MM.1S (cell line): ENCODE data around the gene DHFR2.

ENCODE experiments used
- DNase-seq: peaks from one replicate; pipeline ENCODE4 v3.0.0-alpha.2; 2015
- H2AFZ ChIP-seq: fragments of 300-600 bp; sonication (generic); 2 replicates; pipeline ENCODE4 v1.6.0; 2016; ENCODE audit warnings: antibody characterized with exemption, low read length
- H3F3A ChIP-seq: fragments of 300-600 bp; sonication (generic); 2 replicates; pipeline ENCODE4 v1.6.1; 2016; ENCODE audit warnings: mild to moderate bottlenecking, antibody characterized with exemption, low read length, moderate library complexity, mixed read lengths; ENCODE audit not compliant: insufficient read depth
- H3K27ac ChIP-seq: fragments of 300-600 bp; sonication (generic); 2 replicates; pipeline ENCODE4 v1.5.1; 2016; ENCODE audit warnings: mild to moderate bottlenecking, low read length
- H3K27me3 ChIP-seq: fragments of 300-600 bp; sonication (generic); replicated peaks from 2 replicates; pipeline ENCODE4 v1.6.0; 2016; ENCODE audit warnings: low read length; ENCODE audit not compliant: insufficient read depth
- H3K36me3 ChIP-seq: fragments of 300-600 bp; sonication (generic); replicated peaks from 2 replicates; pipeline ENCODE4 v1.6.1; 2016; ENCODE audit warnings: mild to moderate bottlenecking, low read length, mixed read lengths; ENCODE audit not compliant: insufficient read depth
- H3K4me1 ChIP-seq: fragments of 300-600 bp; sonication (generic); 2 replicates; pipeline ENCODE4 v1.6.1; 2016; ENCODE audit warnings: low read length, mixed read lengths
- H3K4me2 ChIP-seq: fragments of 300-600 bp; sonication (generic); 2 replicates; pipeline ENCODE4 v1.6.0; 2016; ENCODE audit warnings: low read depth, low read length
- H3K4me3 ChIP-seq: fragments of 300-600 bp; sonication (generic); 2 replicates; pipeline ENCODE4 v1.5.1; 2016; ENCODE audit warnings: low read length, mixed read lengths
- H3K79me2 ChIP-seq: fragments of 300-600 bp; sonication (generic); 2 replicates; pipeline ENCODE4 v1.6.1; 2016; ENCODE audit warnings: mixed run types, low read length, mixed read lengths
- H3K9ac ChIP-seq: fragments of 300-600 bp; sonication (generic); 2 replicates; pipeline ENCODE4 v1.6.1; 2016; ENCODE audit warnings: low read length, mixed read lengths
- H3K9me2 ChIP-seq: fragments of 300-600 bp; sonication (generic); replicated peaks from 2 replicates; pipeline ENCODE4 v1.6.1; 2016; ENCODE audit warnings: mild to moderate bottlenecking, low read length, mixed read lengths; ENCODE audit not compliant: insufficient read depth
- H3K9me3 ChIP-seq: fragments of 300-600 bp; sonication (generic); replicated peaks from 2 replicates; pipeline ENCODE4 v1.6.1; 2016; ENCODE audit warnings: mild to moderate bottlenecking, low read length, mixed read lengths; ENCODE audit not compliant: insufficient read depth
- H4K20me1 ChIP-seq: fragments of 300-600 bp; sonication (generic); 2 replicates; pipeline ENCODE4 v1.6.1; 2016; ENCODE audit warnings: mild to moderate bottlenecking, low read length, moderate library complexity, mixed read lengths; ENCODE audit not compliant: insufficient read depth
- EZH2 ChIP-seq: fragments of 300-600 bp; sonication (generic); optimal IDR thresholded peaks from 2 replicates; pipeline ENCODE3; 2017; ENCODE audit warnings: low read depth, mild to moderate bottlenecking, antibody characterized with exemption, low read length, mixed read lengths
- EZH2phosphoT487 ChIP-seq: fragments of 300-600 bp; sonication (generic); IDR thresholded peaks from 2 replicates; pipeline ENCODE4 v1.6.1; 2018; ENCODE audit warnings: antibody characterized with exemption, low read length
- TF ChIP-seq, protein P1 (sequence below): fragments of 300-600 bp; sonication (generic); IDR thresholded peaks from 2 replicates; pipeline ENCODE4 v1.5.1; 2016; ENCODE audit warnings: antibody characterized with exemption, low read length, mixed read lengths

DHFR2 gene

DNA sequence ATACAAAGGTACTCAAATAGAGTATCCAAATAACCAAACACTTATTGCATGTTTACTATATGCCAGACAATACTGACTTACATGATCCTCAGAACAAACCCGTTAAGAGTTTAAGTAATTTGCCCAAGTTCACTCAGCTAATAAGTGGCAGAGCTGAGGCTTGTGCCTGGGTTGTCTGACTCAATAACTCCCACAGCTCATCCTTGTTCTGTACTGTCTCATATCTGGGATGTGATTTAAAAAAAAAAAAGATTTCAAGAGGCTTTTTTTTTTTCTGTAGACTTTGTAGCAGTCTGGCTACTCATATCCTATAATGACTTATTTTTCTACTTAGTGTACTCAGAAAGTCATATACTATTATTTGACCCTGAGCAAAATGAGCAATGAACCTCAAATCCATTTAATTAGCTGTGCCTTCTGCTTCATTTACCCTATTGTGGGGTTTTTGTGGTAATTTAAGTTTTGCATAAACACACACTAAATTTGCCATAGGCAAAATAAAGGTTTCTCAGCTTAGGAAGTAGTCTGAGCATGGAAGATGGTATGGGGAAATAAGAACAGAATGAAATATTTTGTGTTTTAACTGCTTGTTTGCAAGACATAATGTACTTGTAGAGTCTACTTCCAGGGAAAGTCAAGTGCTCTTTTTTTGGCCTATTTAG lies 3.2 kb upstream of the DHFR2 start:
- Histone ChIP-seq H4K20me1 (no peaks in the 10 kb centered on the region), H3K27me3 (no peaks in the 10 kb centered on the region), H3K9ac (no peak overlapping the region), H3K27ac (no peak overlapping the region), H3K4me1 (peaks cover 24% of the 10 kb centered on the region), H2AFZ (no peak overlapping the region), H3K9me2 (no peaks in the 10 kb centered on the region), H3K9me3 (no peaks in the 10 kb centered on the region), H3K36me3 (0 out of 2 replicates have a peak, but pooled peaks cover 4% of the 10 kb centered on the region), H3K4me2 (no peak overlapping the region), H3K79me2 (peaks cover 28% of the 10 kb centered on the region), H3F3A (peaks cover 30% of the 10 kb centered on the region), H3K4me3 (no peak overlapping the region)
- no peak for DNase-seq
- no peak for TF ChIP-seq EZH2

DNA sequence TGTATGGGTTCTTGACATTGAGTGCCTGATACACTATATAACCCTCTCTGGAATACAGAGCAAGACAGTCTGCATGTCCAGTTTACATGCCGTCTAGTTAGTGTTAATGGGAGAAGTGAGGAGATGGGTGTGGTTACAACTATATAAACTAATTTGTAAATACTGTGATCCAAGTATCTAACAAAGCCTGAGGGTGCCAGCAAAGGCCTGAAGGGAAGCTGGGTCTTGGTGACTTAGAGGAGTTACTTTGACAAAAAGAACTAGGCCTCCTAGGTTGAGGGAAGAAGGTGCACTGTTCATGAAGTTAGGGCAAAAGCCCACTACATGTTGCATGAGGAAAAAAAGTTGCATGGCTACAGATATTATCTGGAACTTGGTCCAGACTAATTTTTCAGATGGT lies 2.4 kb upstream of the DHFR2 start:
- no peak overlapping the region for H3K27ac ChIP-seq
- H3K4me1 ChIP-seq: peaks cover 16% of the 10 kb centered on the region
- H3F3A ChIP-seq: peaks cover 24% of the 10 kb centered on the region
- no peaks in the 10 kb centered on the region for H3K9me3 ChIP-seq
- no peak overlapping the region for H2AFZ ChIP-seq
- peaks cover 28% of the 10 kb centered on the region for H3K79me2 ChIP-seq
- H3K27me3 ChIP-seq: no peaks in the 10 kb centered on the region
- no peak for TF ChIP-seq EZH2phosphoT487
- no peak for DNase-seq
- H3K4me3 ChIP-seq: no peak overlapping the region
- H3K4me2 ChIP-seq: no peak overlapping the region
- H4K20me1 ChIP-seq: no peaks in the 10 kb centered on the region
- no peak overlapping the region for H3K9ac ChIP-seq
- 0 out of 2 replicates have a peak, but pooled peaks cover 4% of the 10 kb centered on the region for H3K36me3 ChIP-seq
- H3K9me2 ChIP-seq: no peaks in the 10 kb centered on the region

DNA sequence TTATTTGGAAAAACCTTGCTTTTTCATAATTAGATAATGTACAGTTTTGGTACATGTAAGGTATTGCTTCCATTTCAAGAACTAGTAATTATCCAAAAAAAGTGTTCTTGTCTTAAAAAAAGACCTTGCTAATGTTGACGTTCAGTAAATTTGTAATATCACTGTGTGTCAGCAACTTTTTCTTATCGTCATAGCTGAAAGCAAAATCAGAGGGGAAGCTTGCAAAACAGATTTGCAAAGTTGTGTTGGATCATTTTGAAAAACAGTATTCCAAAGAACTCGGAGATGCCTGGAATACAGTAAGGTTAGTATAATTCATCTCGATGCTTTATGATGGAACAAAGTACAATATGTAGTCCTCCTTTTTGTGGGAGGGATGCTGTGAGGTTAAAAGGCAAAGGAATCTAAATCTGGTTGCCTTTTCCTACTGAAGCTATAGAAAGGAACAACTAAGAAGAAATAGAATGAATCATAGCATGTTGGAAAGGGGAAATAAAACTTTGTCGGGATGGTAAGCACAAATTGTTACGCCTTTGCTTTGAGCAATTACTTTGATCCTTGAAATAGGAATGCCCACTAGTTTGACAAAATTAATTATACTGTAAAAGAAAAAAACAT lies 1.6 kb upstream of the DHFR2 start:
- Histone ChIP-seq H3K9me2 (no peaks in the 10 kb centered on the region), H3K4me1 (peaks cover 8% of the 10 kb centered on the region), H3K9me3 (no peaks in the 10 kb centered on the region), H2AFZ (no peak overlapping the region), H4K20me1 (no peaks in the 10 kb centered on the region), H3K9ac (no peak overlapping the region), H3K27me3 (no peaks in the 10 kb centered on the region), H3K36me3 (0 out of 2 replicates have a peak, but pooled peaks cover 4% of the 10 kb centered on the region), H3K4me2 (peak overlapping the region; percentile 78; the same call in 1 of the 2 replicates), H3K4me3 (no peak overlapping the region), H3F3A (peaks cover 18% of the 10 kb centered on the region), H3K79me2 (peaks cover 28% of the 10 kb centered on the region), H3K27ac (no peak overlapping the region)
- no peak for TF ChIP-seq EZH2
- no peak for TF ChIP-seq EZH2phosphoT487
- TF ChIP-seq, protein P1, sequence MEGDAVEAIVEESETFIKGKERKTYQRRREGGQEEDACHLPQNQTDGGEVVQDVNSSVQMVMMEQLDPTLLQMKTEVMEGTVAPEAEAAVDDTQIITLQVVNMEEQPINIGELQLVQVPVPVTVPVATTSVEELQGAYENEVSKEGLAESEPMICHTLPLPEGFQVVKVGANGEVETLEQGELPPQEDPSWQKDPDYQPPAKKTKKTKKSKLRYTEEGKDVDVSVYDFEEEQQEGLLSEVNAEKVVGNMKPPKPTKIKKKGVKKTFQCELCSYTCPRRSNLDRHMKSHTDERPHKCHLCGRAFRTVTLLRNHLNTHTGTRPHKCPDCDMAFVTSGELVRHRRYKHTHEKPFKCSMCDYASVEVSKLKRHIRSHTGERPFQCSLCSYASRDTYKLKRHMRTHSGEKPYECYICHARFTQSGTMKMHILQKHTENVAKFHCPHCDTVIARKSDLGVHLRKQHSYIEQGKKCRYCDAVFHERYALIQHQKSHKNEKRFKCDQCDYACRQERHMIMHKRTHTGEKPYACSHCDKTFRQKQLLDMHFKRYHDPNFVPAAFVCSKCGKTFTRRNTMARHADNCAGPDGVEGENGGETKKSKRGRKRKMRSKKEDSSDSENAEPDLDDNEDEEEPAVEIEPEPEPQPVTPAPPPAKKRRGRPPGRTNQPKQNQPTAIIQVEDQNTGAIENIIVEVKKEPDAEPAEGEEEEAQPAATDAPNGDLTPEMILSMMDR: no peak
- DNase-seq: no peak

DNA sequence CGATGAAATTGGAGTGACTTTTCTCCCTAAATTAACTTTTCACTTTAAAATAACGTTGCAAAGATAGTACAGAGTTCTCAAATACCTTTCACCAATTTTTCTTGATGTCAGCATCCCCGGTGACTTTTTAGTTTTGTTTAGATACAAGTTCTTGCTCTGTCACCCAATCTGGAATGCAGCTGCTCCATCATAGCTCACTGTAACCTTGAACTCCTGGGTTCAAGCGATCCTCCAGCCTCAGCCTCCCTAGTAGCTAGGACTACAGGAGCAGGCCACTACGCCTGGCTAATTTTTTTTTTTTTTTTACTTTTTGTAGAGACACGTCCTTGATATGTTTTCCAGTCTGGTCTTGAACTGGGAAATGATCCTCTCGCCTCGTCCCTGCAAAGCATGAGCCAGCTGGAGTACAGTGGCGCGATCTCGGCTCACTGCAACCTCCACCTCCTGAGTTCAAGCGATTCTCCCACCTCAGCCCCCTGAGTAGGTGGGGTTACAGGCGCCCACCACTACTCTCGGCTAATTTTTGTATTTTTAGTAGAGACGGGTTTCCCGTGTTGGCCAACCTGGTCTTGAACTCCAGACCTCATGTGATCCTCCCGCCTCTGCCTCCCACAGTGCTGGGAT lies 892 bp upstream of the DHFR2 start:
- H3F3A ChIP-seq: peaks cover 18% of the 10 kb centered on the region
- no peaks in the 10 kb centered on the region for H3K27me3 ChIP-seq
- peaks cover 7% of the 10 kb centered on the region; the same call in 1 of the 2 replicates for H3K4me1 ChIP-seq
- H3K9me2 ChIP-seq: no peaks in the 10 kb centered on the region
- H3K79me2 ChIP-seq: peaks cover 28% of the 10 kb centered on the region
- H4K20me1 ChIP-seq: no peaks in the 10 kb centered on the region
- peak overlapping the region; percentile 92 for H3K9ac ChIP-seq
- H3K36me3 ChIP-seq: 0 out of 2 replicates have a peak, but pooled peaks cover 4% of the 10 kb centered on the region
- peak; percentile 20 for DNase-seq
- no peaks in the 10 kb centered on the region for H3K9me3 ChIP-seq
- TF ChIP-seq, protein P1: no peak
- TF ChIP-seq EZH2phosphoT487: no peak
- TF ChIP-seq EZH2: no peak
- H3K27ac ChIP-seq: peak overlapping the region; percentile 97
- peak overlapping the region; percentile 78 for H3K4me2 ChIP-seq
- H2AFZ ChIP-seq: peak overlapping the region; percentile 65
- H3K4me3 ChIP-seq: peak overlapping the region; percentile 98
